OCI-LY1 (cell line): Measurements from ENCODE around the gene DRAP1.

Source experiments
- CTCF ChIP-seq: fragments of 200-600 bp; sonication (generic), shearing (Covaris generic); IDR thresholded peaks from 2 replicates; pipeline ENCODE4 v1.5.1; 2017; ENCODE audit warnings: mild to moderate bottlenecking, antibody characterized with exemption, low read length, moderate library complexity, mixed read lengths
- EZH2 ChIP-seq: fragments of 200-600 bp; sonication (generic), shearing (Covaris generic); IDR thresholded peaks from 2 replicates; pipeline ENCODE4 v1.8.0; 2017; ENCODE audit warnings: borderline replicate concordance, mixed run types, mild to moderate bottlenecking, antibody characterized with exemption, low read length, moderate library complexity, mixed read lengths

- TF ChIP-seq CTCF = no peak
- no peak for TF ChIP-seq EZH2
These were observed 25.5 kb downstream of the DRAP1 start for GRCh38 chr11:65944767-65945166.
